Epithelial cell of proximal tubule (primary cell): ENCODE measurements around the gene IARS1. TPM values are rescaled to one million over a fixed set of nuclear protein-coding genes. Genes with fewer than 3 reads are reported as not detected.

Experiments used
- DNase-seq: peaks from one replicate; pipeline ENCODE4 v3.0.0-alpha.2; 2011; ENCODE audit warnings: low read depth
- H3K4me3 ChIP-seq: 2 replicates; pipeline ENCODE4 v1.5.1; 2011; ENCODE audit warnings: low read depth, mild to moderate bottlenecking, low read length
- CTCF ChIP-seq: conservative IDR thresholded peaks from 2 replicates; pipeline ENCODE4 v1.5.1; 2012; ENCODE audit warnings: low read depth, mild to moderate bottlenecking, low read length
- total RNA-seq: library from RNA; depleted of rRNA; stranded (reverse); fragments of >200 nt; gene quantifications from 2 replicates; pipeline ENCODE4 v1.2.3, GENCODE V29; 2015

The IARS1 gene
- total RNA-seq, 1 donor from 2014 or later, result 98.2 TPM

- DNase-seq, result no peak
- TF ChIP-seq CTCF, result no peak
- no peak overlapping the region for H3K4me3 ChIP-seq
Measured at GRCh38 chr9:92266486-92266885, 27.0 kb downstream of the IARS1 start.

GRCh38 chr9:92265154-92265553 lies 28.3 kb downstream of the IARS1 start:
- DNase-seq, result no peak
- H3K4me3 ChIP-seq, result no peak overlapping the region
- no peak for TF ChIP-seq CTCF

- no peak overlapping the region for H3K4me3 ChIP-seq
- DNase-seq, result no peak
- TF ChIP-seq CTCF, result no peak
Measured at GRCh38 chr9:92263131-92263530, 30.4 kb downstream of the IARS1 start.

GRCh38 chr9:92257327-92257726 lies 36.2 kb downstream of the IARS1 start:
- H3K4me3 ChIP-seq, result no peak overlapping the region
- no peak for DNase-seq
- TF ChIP-seq CTCF, result no peak

GRCh38 chr9:92254381-92255337 lies 38.8 kb downstream of the IARS1 start:
- no peak for DNase-seq
- TF ChIP-seq CTCF, result peak; percentile 11

GRCh38 chr9:92253656-92254055 lies 39.8 kb downstream of the IARS1 start:
- TF ChIP-seq CTCF, result no peak
- no peak for DNase-seq
- H3K4me3 ChIP-seq, result no peak overlapping the region

More at GRCh38 chr9:92254381-92255337, 38.8 kb downstream of the IARS1 start:
- no peak overlapping the region for H3K4me3 ChIP-seq
